Natural killer cell (primary cell): ENCODE data around the gene WDFY3. TPM values are rescaled to one million over a fixed set of nuclear protein-coding genes. Genes with fewer than 3 reads are reported as not detected.

Source experiments
- ATAC-seq, 3 donors: fragments of 150-1000 bp in 2 of 3; fragments of 200-7000 bp in 1 of 3; cut with Tn5 transposase; 1 replicate in 1 of 3; 2 replicates in 2 of 3; pipeline ENCODE4 v1.10.0; 2021; ENCODE audit warnings: mild to moderate bottlenecking in 2 of 3, moderate library complexity in 2 of 3
- DNase-seq, 2 donors: peaks; one replicate each; pipeline versions ENCODE4 v3.0.0 to v3.0.0-alpha.2; 2013 to 2021; ENCODE audit warnings: mixed read lengths in 1 of 2
- H3K27ac ChIP-seq: one replicate; pipeline ENCODE4 v1.5.1; 2013; ENCODE audit warnings: mild to moderate bottlenecking, low read length
- H3K27me3 ChIP-seq: one replicate; pipeline ENCODE4 v1.6.1; 2013; ENCODE audit warnings: low read length; ENCODE audit not compliant: control insufficient read depth, insufficient read depth
- H3K36me3 ChIP-seq: one replicate; pipeline ENCODE4 v1.6.1; 2013; ENCODE audit warnings: low read length; ENCODE audit not compliant: control insufficient read depth, insufficient read depth
- H3K4me1 ChIP-seq: one replicate; pipeline ENCODE4 v1.6.1; 2013; ENCODE audit warnings: low read length; ENCODE audit not compliant: control insufficient read depth, insufficient read depth
- H3K4me3 ChIP-seq: one replicate; pipeline ENCODE4 v1.5.1; 2013; ENCODE audit warnings: low read length
- H3K9me3 ChIP-seq: one replicate; pipeline ENCODE4 v1.6.1; 2013; ENCODE audit warnings: low read length; ENCODE audit not compliant: control insufficient read depth, insufficient read depth
- H3K27ac Mint-ChIP-seq, 2 donors: one replicate each; pipeline ENCODE4 v1.8.0; 2022; ENCODE audit warnings: mild to moderate bottlenecking in 2 of 2, mixed read lengths in 2 of 2, moderate library complexity in 1 of 2
- H3K27me3 Mint-ChIP-seq, 2 donors: one replicate each; pipeline ENCODE4 v1.8.0; 2022; ENCODE audit warnings: low read depth in 2 of 2, mixed read lengths in 2 of 2
- H3K36me3 Mint-ChIP-seq: one replicate; pipeline ENCODE4 v1.8.0; 2022; ENCODE audit warnings: mixed read lengths
- H3K4me1 Mint-ChIP-seq, 2 donors: one replicate each; pipeline ENCODE4 v1.8.0; 2022; ENCODE audit warnings: mixed read lengths in 2 of 2
- H3K4me3 Mint-ChIP-seq: one replicate; pipeline ENCODE4 v1.8.0; 2022; ENCODE audit warnings: mild to moderate bottlenecking, moderate library complexity, mixed read lengths
- H3K9me3 Mint-ChIP-seq, 2 donors: one replicate each; pipeline ENCODE4 v1.8.0; 2022; ENCODE audit warnings: mixed read lengths in 2 of 2
- WGBS: methylation state at CpG from one replicate; pipeline ENCODE4 v1.1.7; 2013; ENCODE audit warnings: missing lambda C conversion rate; ENCODE audit not compliant: insufficient coverage; 5-methylcytosine and 5-hydroxymethylcytosine counted together
- intact Hi-C: fragments of 100-400 bp; cut with micrococcal nuclease; formaldehyde crosslinking; loops from one replicate; pipeline ENCODE4 v1.14.2; 2022
- total RNA-seq, 4 donors: library from RNA; stranded (reverse); fragments of 120-200 nt in 1 of 4; gene quantifications; one replicate each; pipeline versions ENCODE4 v1.2.3 to v1.2.4, GENCODE V29; 2013 to 2022
- TF ChIP-seq, protein P1 (sequence below): fragments of 200-600 bp; IDR thresholded peaks from one replicate; pipeline ENCODE4 v1.8.0; 2022; ENCODE audit warnings: antibody characterized with exemption

The WDFY3 gene
- total RNA-seq, 3 donors from 2014 or later (not counting 1 experiment from before 2014, with no cell fraction given), result 2.5 to 7.2 (median 6.0) TPM

DNA sequence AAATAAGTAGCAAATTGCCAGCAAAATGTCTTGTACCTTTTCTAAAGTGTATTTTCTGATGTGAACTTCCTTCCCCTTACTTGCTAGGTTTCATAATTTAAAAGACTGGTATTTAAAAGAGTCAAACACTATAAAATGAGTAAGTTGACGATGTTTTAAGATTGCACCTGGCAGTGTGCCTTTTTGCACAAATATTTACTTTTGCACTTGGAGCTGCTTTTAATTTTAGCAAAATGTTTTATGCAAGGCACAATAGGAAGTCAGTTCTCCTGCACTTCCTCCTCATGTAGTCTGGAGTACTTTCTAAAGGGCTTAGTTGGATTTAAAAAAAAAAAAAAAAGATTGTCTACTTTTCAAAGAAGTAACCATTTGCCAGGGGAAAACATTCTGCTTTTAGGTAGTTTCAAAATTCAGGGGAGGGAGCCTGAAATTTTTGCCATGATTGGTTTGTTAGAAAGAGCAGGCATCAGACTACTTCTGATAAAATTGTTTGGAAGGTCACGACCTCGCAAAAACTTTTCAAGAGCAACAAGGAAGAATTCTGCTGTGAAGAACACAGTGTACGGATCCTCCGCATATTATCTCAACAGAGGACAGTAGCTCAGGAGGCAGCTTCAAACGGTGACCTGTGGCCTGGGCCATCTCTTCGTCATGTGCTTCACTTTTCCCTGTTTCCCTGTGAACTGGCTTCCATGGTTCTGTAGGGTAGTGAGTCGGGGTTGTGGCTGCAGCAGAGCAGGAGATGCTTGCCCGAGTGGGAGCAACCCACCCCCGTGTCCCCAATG lies 317.4 kb downstream of the WDFY3 start:
- Histone ChIP-seq H3K36me3 (no peaks in the 10 kb centered on the region), H3K4me3 (no peak overlapping the region), H3K27ac (no peak overlapping the region), H3K4me1 (no peaks in the 10 kb centered on the region), H3K27me3 (no peaks in the 10 kb centered on the region), H3K9me3 (peaks cover 3% of the 10 kb centered on the region)
- no peaks in the 10 kb centered on the region for H3K4me1 Mint-ChIP-seq
- no peak overlapping the region for H3K27ac Mint-ChIP-seq
- DNase-seq (no peak), ATAC-seq (no peak)
- peaks cover 7 to 10% of the 10 kb centered on the region in 2 donors for H3K9me3 Mint-ChIP-seq
- intact Hi-C loops, result no loop called here
- WGBS, result 82% methylated on average over 10 of the region's 10 CpGs
- TF ChIP-seq, protein P1, sequence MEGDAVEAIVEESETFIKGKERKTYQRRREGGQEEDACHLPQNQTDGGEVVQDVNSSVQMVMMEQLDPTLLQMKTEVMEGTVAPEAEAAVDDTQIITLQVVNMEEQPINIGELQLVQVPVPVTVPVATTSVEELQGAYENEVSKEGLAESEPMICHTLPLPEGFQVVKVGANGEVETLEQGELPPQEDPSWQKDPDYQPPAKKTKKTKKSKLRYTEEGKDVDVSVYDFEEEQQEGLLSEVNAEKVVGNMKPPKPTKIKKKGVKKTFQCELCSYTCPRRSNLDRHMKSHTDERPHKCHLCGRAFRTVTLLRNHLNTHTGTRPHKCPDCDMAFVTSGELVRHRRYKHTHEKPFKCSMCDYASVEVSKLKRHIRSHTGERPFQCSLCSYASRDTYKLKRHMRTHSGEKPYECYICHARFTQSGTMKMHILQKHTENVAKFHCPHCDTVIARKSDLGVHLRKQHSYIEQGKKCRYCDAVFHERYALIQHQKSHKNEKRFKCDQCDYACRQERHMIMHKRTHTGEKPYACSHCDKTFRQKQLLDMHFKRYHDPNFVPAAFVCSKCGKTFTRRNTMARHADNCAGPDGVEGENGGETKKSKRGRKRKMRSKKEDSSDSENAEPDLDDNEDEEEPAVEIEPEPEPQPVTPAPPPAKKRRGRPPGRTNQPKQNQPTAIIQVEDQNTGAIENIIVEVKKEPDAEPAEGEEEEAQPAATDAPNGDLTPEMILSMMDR, result no peak
- H3K4me3 Mint-ChIP-seq, result no peak overlapping the region
- no peaks in the 10 kb centered on the region for H3K36me3 Mint-ChIP-seq
- H3K27me3 Mint-ChIP-seq, result no peaks in the 10 kb centered on the region

DNA sequence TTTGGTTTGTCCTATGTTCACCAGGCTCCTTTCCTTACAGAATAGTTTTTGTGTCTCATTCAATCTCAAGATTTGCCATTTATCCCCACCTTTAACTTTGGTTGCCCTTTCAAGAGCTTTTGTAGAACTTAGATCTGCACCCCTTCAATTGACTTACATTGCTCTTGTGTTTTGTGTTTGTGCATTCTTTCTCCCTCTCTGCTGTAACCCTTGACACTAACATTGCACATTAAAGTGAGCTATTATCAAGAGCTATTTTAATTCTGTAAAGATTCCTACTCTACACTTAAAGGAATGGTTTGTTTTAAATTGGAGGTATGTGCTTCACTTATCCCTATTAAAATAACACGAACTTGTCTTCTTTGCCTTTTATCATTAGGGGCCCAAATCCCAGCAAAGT lies 318.3 kb downstream of the WDFY3 start:
- Mint-ChIP-seq H3K36me3 (no peaks in the 10 kb centered on the region), H3K9me3 (peaks cover 5 to 7% of the 10 kb centered on the region in 2 donors), H3K27me3 (no peaks in the 10 kb centered on the region), H3K4me3 (no peak overlapping the region), H3K4me1 (no peaks in the 10 kb centered on the region), H3K27ac (no peak overlapping the region)
- no peaks in the 10 kb centered on the region for H3K27me3 ChIP-seq
- peaks cover 3% of the 10 kb centered on the region for H3K9me3 ChIP-seq
- no peak overlapping the region for H3K4me3 ChIP-seq
- no peaks in the 10 kb centered on the region for H3K36me3 ChIP-seq
- WGBS, result no CpG with 5 or more reads among the region's 1 CpG
- ATAC-seq (no peak), DNase-seq (no peak)
- TF ChIP-seq, protein P1, result no peak
- no peaks in the 10 kb centered on the region for H3K4me1 ChIP-seq
- H3K27ac ChIP-seq, result no peak overlapping the region
- intact Hi-C loops, result no loop called here

DNA sequence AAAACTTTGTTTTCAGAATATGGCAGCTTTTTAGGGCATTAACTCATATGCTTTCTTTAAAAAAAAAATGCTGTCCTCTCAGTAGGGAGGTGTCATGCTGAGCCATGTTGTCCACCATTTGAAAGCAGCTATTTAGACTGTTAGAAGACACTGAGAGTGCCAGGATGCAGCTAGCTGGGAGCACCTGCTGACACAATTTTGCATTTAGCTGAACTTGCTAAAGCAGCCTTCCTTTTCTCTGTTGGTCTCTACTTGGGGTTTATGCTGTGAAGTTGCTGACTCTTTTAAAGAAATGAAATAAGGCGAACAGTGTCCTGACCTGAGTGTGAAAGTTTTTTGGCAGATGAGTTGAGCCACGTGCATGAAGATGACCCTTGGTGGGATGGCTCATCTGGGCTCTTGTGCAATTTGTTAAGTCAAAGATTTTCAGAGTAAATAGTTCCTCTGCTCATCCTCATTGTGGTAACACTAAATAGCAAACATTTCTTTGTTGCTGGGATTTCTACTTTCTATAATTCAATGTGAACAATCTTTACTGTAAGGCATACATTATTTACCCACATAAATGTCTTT lies 319.1 kb downstream of the WDFY3 start:
- Histone ChIP-seq H3K36me3 (no peaks in the 10 kb centered on the region), H3K9me3 (peaks cover 3% of the 10 kb centered on the region), H3K27me3 (no peaks in the 10 kb centered on the region), H3K27ac (no peak overlapping the region), H3K4me1 (no peaks in the 10 kb centered on the region), H3K4me3 (no peak overlapping the region)
- Mint-ChIP-seq H3K4me1 (no peaks in the 10 kb centered on the region), H3K9me3 (peaks cover 7% of the 10 kb centered on the region in 2 donors), H3K27me3 (no peaks in the 10 kb centered on the region), H3K27ac (no peak overlapping the region), H3K4me3 (no peak overlapping the region), H3K36me3 (no peaks in the 10 kb centered on the region)
- no peak for DNase-seq
- TF ChIP-seq, protein P1, result no peak
- ATAC-seq, result no peak
- WGBS, result 84% methylated on average over 2 of the region's 2 CpGs
- intact Hi-C loops, result no loop called here
